ENCODE data around the gene RPL13. TPM values are rescaled to one million over a fixed set of nuclear protein-coding genes. Genes with fewer than 3 reads are reported as not detected.

Gene RPL13
- total RNA-seq, 1 donor from 2014 or later = 8,204 TPM

GRCh38 chr16:89582614-89583196 lies 22.2 kb downstream of the RPL13 start:
- Histone ChIP-seq H3K27me3 (no peaks in the 10 kb centered on the region), H3K4me3 (no peak overlapping the region), H3K4me1 (peaks cover 13% of the 10 kb centered on the region), H3K9me3 (no peaks in the 10 kb centered on the region), H3K36me3 (no peaks in the 10 kb centered on the region), H3K27ac (no peak overlapping the region)
- intact Hi-C loops (cut with DNase I) = no loop called here
- no peak for DNase-seq (ENCODE audit: extremely low spot score in 2 of 2)
- TF ChIP-seq POLR2A (IDR thresholded peaks at IDR 0.05) (no peak), CTCF (IDR thresholded peaks at IDR 0.05) (no peak), POLR2AphosphoS5 (IDR thresholded peaks at IDR 0.05; ENCODE audit: insufficient read depth in 1 of 2, low read depth in 1 of 2) (no peak)

- Histone ChIP-seq H3K36me3 (no peaks in the 10 kb centered on the region), H3K4me3 (no peak overlapping the region), H3K27ac (no peak overlapping the region), H3K4me1 (peaks cover 13% of the 10 kb centered on the region), H3K9me3 (no peaks in the 10 kb centered on the region), H3K27me3 (no peaks in the 10 kb centered on the region)
- no peak for DNase-seq (ENCODE audit: extremely low spot score in 2 of 2)
- no peak for TF ChIP-seq CTCF (IDR thresholded peaks at IDR 0.05)
- no peak for TF ChIP-seq POLR2A (IDR thresholded peaks at IDR 0.05)
- no peak for TF ChIP-seq POLR2AphosphoS5 (IDR thresholded peaks at IDR 0.05; ENCODE audit: insufficient read depth in 1 of 2, low read depth in 1 of 2)
- intact Hi-C loops (cut with DNase I) = no loop called here
Measured at GRCh38 chr16:89583197-89583894, 22.9 kb downstream of the RPL13 start.

GRCh38 chr16:89583895-89584644 lies 23.6 kb downstream of the RPL13 start:
- H3K27me3 ChIP-seq = no peaks in the 10 kb centered on the region
- intact Hi-C loops (cut with DNase I) = no loop called here
- H3K4me3 ChIP-seq = no peak overlapping the region
- DNase-seq (ENCODE audit: extremely low spot score in 2 of 2) = no peak
- H3K27ac ChIP-seq = no peak overlapping the region
- no peaks in the 10 kb centered on the region for H3K9me3 ChIP-seq
- TF ChIP-seq POLR2AphosphoS5 (IDR thresholded peaks at IDR 0.05; ENCODE audit: insufficient read depth in 1 of 2, low read depth in 1 of 2) (no peak), CTCF (IDR thresholded peaks at IDR 0.05) (no peak), POLR2A (IDR thresholded peaks at IDR 0.05) (no peak)
- H3K4me1 ChIP-seq = peaks cover 13% of the 10 kb centered on the region
- H3K36me3 ChIP-seq = no peaks in the 10 kb centered on the region

- intact Hi-C loops (cut with DNase I) = no loop called here
- no peak for TF ChIP-seq CTCF (IDR thresholded peaks at IDR 0.05)
- TF ChIP-seq POLR2A (IDR thresholded peaks at IDR 0.05) = no peak
- TF ChIP-seq POLR2AphosphoS5 (IDR thresholded peaks at IDR 0.05; ENCODE audit: insufficient read depth in 1 of 2, low read depth in 1 of 2) = no peak
- H3K27ac ChIP-seq = no peak overlapping the region
Measured at GRCh38 chr16:89584768-89585549, 24.5 kb downstream of the RPL13 start.

More at GRCh38 chr16:89584768-89585549, 24.5 kb downstream of the RPL13 start:
- H3K36me3 ChIP-seq = no peaks in the 10 kb centered on the region
- DNase-seq (ENCODE audit: extremely low spot score in 2 of 2) = no peak
- H3K4me1 ChIP-seq = peaks cover 13% of the 10 kb centered on the region
- H3K27me3 ChIP-seq = no peaks in the 10 kb centered on the region
- H3K4me3 ChIP-seq = no peak overlapping the region
- H3K9me3 ChIP-seq = no peaks in the 10 kb centered on the region
